ENCODE data around the gene TRMT1L. TPM values are rescaled to one million over a fixed set of nuclear protein-coding genes. Genes with fewer than 3 reads are reported as not detected.

The TRMT1L gene
- total and polyA plus RNA-seq, 2 experiments from 2014 or later, result 18.3 to 28.3 TPM

DNA sequence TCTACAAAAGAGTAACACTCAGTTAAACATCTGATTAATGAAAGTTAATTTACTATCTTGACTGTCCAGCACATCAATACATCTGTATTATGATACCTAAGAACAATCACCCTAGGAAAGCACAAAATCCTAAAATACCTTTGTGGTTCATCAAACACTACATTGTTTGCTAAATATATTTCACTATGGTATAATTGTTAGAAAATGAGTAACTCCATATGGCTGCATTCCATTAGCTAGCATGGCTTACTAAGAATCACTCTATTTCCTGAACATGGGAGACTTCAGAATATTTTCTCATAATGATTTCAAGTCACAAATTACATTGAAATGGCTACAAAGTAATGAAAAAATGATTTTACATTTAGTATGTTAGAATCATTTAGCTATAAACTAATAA, 12.5 kb downstream of the TRMT1L start:
- no peaks in the 10 kb centered on the region for H3K9me3 ChIP-seq (ENCODE audit: low read depth)
- no peak overlapping the region for H3K27ac ChIP-seq
- TF ChIP-seq CTCF (IDR thresholded peaks at IDR 0.05; ENCODE audit: low read depth, low read length), result no peak
- no peaks in the 10 kb centered on the region for H3K4me1 ChIP-seq (ENCODE audit: low read depth)
- peaks cover 58% of the 10 kb centered on the region for H3K36me3 ChIP-seq
- H3K4me3 ChIP-seq, result no peak overlapping the region
- no peaks in the 10 kb centered on the region for H3K27me3 ChIP-seq
- DNase-seq (ENCODE audit: low read depth in 1 of 2, low spot score in 1 of 2), result peak in 1 of 2 donors; percentile 13

- no peak for TF ChIP-seq CTCF (IDR thresholded peaks at IDR 0.05; ENCODE audit: low read depth, low read length)
- H3K4me3 ChIP-seq, result no peak overlapping the region
- no peaks in the 10 kb centered on the region for H3K4me1 ChIP-seq (ENCODE audit: low read depth)
These were observed 17.5 kb downstream of the TRMT1L start for GRCh38 chr1:185139246-185139645.

DNA sequence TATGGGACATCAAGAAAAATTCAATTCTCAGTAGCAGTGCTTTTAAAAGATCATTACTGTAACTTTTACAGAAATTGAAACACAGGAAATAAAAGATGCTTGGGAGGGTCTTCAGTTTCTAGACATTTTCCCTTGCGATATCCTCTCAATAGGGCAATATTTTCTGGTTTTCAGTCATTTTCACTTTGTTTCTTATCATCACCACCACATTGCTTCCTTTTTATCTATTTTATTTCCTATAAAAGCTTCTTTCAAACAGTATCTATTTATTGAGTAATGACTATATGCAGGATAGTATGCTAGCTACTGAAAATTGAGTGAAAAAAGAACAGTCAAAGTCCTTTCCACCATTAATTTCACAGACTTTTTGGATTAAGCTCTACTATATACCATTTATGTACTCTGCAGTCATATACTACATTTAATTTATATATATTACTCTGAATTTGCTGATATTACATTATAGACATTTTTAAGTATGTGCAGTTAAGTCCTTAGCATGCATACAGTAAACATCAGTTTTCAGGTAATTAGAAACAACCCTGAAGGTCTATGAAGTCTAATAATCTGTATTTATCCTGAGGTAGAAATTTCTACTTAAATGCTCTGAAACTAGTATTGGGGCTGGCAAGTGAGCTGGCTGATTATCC, 18.7 kb downstream of the TRMT1L start:
- H3K4me3 ChIP-seq, result no peak overlapping the region
- H3K9me3 ChIP-seq (ENCODE audit: low read depth), result no peaks in the 10 kb centered on the region
- TF ChIP-seq CTCF (IDR thresholded peaks at IDR 0.05; ENCODE audit: low read depth, low read length), result no peak
- H3K36me3 ChIP-seq, result peaks cover 21% of the 10 kb centered on the region
- DNase-seq (ENCODE audit: low read depth in 1 of 2, low spot score in 1 of 2), result no peak
- H3K27ac ChIP-seq, result no peak overlapping the region
- H3K4me1 ChIP-seq (ENCODE audit: low read depth), result no peaks in the 10 kb centered on the region
- no peaks in the 10 kb centered on the region for H3K27me3 ChIP-seq

More at GRCh38 chr1:185139246-185139645, 17.5 kb downstream of the TRMT1L start:
- Histone ChIP-seq H3K27me3 (no peaks in the 10 kb centered on the region), H3K9me3 (ENCODE audit: low read depth) (no peaks in the 10 kb centered on the region), H3K36me3 (peaks cover 26% of the 10 kb centered on the region), H3K27ac (no peak overlapping the region)
- DNase-seq (ENCODE audit: low read depth in 1 of 2, low spot score in 1 of 2), result no peak

DNA sequence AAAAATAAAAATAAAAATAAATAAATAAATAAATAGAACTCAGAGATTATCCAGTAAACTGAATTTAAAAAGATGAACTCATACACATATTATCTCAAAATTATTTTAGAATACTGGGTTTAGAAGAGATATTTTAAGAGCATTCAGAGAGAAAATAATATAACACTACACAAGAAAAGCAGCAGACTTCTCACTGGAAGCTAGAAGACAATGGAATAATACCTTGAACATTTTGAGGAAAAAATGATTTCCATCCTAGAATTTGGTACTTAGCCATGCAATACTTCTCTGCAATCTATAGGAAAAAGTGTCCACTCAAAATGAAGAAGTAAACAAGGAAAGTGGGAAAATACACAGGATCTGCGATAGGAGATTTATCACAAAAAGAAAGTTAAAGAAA, 24.2 kb downstream of the TRMT1L start:
- peaks cover 31% of the 10 kb centered on the region for H3K36me3 ChIP-seq
- TF ChIP-seq CTCF (IDR thresholded peaks at IDR 0.05; ENCODE audit: low read depth, low read length), result no peak
- no peak for DNase-seq (ENCODE audit: low read depth in 1 of 2, low spot score in 1 of 2)
- no peak overlapping the region for H3K27ac ChIP-seq
- no peaks in the 10 kb centered on the region for H3K27me3 ChIP-seq
- H3K4me3 ChIP-seq, result no peak overlapping the region
- H3K4me1 ChIP-seq (ENCODE audit: low read depth), result no peaks in the 10 kb centered on the region
- no peaks in the 10 kb centered on the region for H3K9me3 ChIP-seq (ENCODE audit: low read depth)

DNA sequence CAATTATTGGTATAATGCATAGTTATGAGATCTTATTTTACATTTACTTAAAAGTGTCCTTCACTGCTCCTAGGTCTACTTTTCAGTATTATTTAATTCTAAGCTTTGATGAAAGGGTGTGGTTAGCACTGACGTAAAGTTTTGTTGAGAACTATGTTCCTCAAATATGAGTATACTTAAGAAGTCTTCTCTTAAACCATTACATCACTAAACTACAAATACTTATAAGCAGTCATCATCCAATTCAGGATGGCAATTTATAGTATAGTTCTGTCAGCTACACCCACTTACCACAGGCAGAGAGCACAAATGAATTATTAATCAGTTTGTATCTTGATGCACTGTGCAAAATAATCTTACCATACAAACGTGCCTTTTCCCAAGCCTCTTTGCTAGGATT, 27.0 kb downstream of the TRMT1L start:
- Histone ChIP-seq H3K4me3 (no peak overlapping the region), H3K36me3 (peaks cover 51% of the 10 kb centered on the region)
- no peak for TF ChIP-seq CTCF (IDR thresholded peaks at IDR 0.05; ENCODE audit: low read depth, low read length)

More for the DNA sequence above, 27.0 kb downstream of the TRMT1L start:
- DNase-seq (ENCODE audit: low read depth in 1 of 2, low spot score in 1 of 2), result no peak
- H3K27ac ChIP-seq, result no peak overlapping the region
- H3K4me1 ChIP-seq (ENCODE audit: low read depth), result no peaks in the 10 kb centered on the region
- H3K9me3 ChIP-seq (ENCODE audit: low read depth), result no peaks in the 10 kb centered on the region
- H3K27me3 ChIP-seq, result no peaks in the 10 kb centered on the region

Data from cardiac muscle cell (in vitro differentiated cells and primary cell).